B cell (primary cell): ENCODE results near the gene CCDC88B. TPM values are rescaled to one million over a fixed set of nuclear protein-coding genes. Genes with fewer than 3 reads are reported as not detected.

ENCODE experiments used
- ATAC-seq: fragments of 200-7000 bp; cut with Tn5 transposase; one replicate; pipeline ENCODE4 v1.10.0; 2021; ENCODE audit warnings: low read depth, mild to moderate bottlenecking, moderate number of reproducible peaks, moderate library complexity
- CTCF ChIA-PET: fragments of 350-600 bp; sonication (Branson Sonifier 250); formaldehyde crosslinking; loops from one replicate; lab custom pipeline; 2021; ENCODE audit warnings: antibody characterized with exemption, inconsistent platforms; lab: Charles Lee
- POLR2A ChIA-PET: fragments of 350-600 bp; sonication (Branson Sonifier 250); formaldehyde crosslinking; loops from one replicate; lab custom pipeline; 2021; ENCODE audit warnings: antibody characterized with exemption; lab: Charles Lee
- DNase-seq: peaks from one replicate; pipeline ENCODE4 v3.0.0; 2013
- H2AFZ ChIP-seq: 2 replicates; pipeline ENCODE4 v1.6.1; 2012; ENCODE audit warnings: mild to moderate bottlenecking, low read depth, low read length; ENCODE audit not compliant: insufficient read depth, poor library complexity, severe bottlenecking
- H3K27ac ChIP-seq, 2 donors: 1 replicate in 1 of 2; 2 replicates in 1 of 2; pipeline ENCODE4 v1.5.1; 2012 to 2013; ENCODE audit warnings: low read length in 2 of 2, mild to moderate bottlenecking in 2 of 2, moderate library complexity in 1 of 2
- H3K27me3 ChIP-seq, 4 experiments: fragments of 200-600 bp in 1 of 4; sonication (generic) in 1 of 4; replicated peaks in 1 of 4; 1 replicate in 2 of 4; 2 replicates in 2 of 4; pipeline versions ENCODE4 v1.6.1 to v1.7.0; 2013 to 2016; ENCODE audit warnings: low read length in 3 of 4, mild to moderate bottlenecking in 2 of 4, mixed read lengths in 1 of 4, moderate library complexity in 1 of 4; ENCODE audit not compliant: insufficient read depth in 4 of 4, control insufficient read depth in 3 of 4; ENCODE audit errors: control extremely low read depth in 1 of 4
- H3K36me3 ChIP-seq, 2 experiments: replicated peaks in 1 of 2; 1 replicate in 1 of 2; 2 replicates in 1 of 2; pipeline versions ENCODE4 v1.6.1 to v1.7.1; 2013; ENCODE audit warnings: low read length in 1 of 2; ENCODE audit not compliant: insufficient read depth in 2 of 2, control insufficient read depth in 1 of 2; ENCODE audit errors: control extremely low read depth in 1 of 2, extremely low read depth in 1 of 2
- H3K4me1 ChIP-seq, 2 donors: fragments of 200-600 bp in 1 of 2; sonication (generic) in 1 of 2; 1 replicate in 1 of 2; 2 replicates in 1 of 2; pipeline versions ENCODE4 v1.5.1 to v1.6.1; 2013 to 2017; ENCODE audit warnings: low read length in 2 of 2; ENCODE audit not compliant: control insufficient read depth in 2 of 2, insufficient read depth in 2 of 2
- H3K4me2 ChIP-seq: replicated peaks from 2 replicates; pipeline ENCODE3; 2012; ENCODE audit warnings: mild to moderate bottlenecking, low read depth, low read length; ENCODE audit not compliant: poor library complexity, severe bottlenecking
- H3K4me3 ChIP-seq, 5 experiments: fragments of 200-600 bp in 1 of 5; sonication (generic) in 1 of 5; 1 replicate in 3 of 5; 2 replicates in 2 of 5; pipeline versions ENCODE4 v1.5.1 to v1.7.0; 2011 to 2016; ENCODE audit warnings: low read length in 4 of 5, mild to moderate bottlenecking in 4 of 5, low read depth in 2 of 5, control low read depth in 1 of 5, moderate library complexity in 1 of 5; ENCODE audit not compliant: insufficient read depth in 1 of 5; ENCODE audit errors: control extremely low read depth in 1 of 5, extremely low read depth in 1 of 5
- H3K79me2 ChIP-seq: fragments of 200-600 bp; sonication (generic); one replicate; pipeline ENCODE4 v1.6.0; 2016; ENCODE audit warnings: low read length; ENCODE audit not compliant: control insufficient read depth, insufficient read depth
- H3K9ac ChIP-seq: fragments of 200-600 bp; sonication (generic); 2 replicates; pipeline ENCODE4 v1.6.1; 2017; ENCODE audit warnings: mild to moderate bottlenecking, low read length, moderate library complexity
- H3K9me3 ChIP-seq, 3 donors: one replicate each; pipeline versions ENCODE4 v1.6.1 to v1.7.1; 2013; ENCODE audit warnings: low read length in 2 of 3; ENCODE audit not compliant: control insufficient read depth in 2 of 3, insufficient read depth in 1 of 3; ENCODE audit errors: control extremely low read depth in 1 of 3
- H4K20me1 ChIP-seq: 2 replicates; pipeline ENCODE4 v1.6.0; 2012; ENCODE audit warnings: mild to moderate bottlenecking, low read length; ENCODE audit not compliant: insufficient read depth, control insufficient read depth, poor library complexity, severe bottlenecking
- H3K27ac Mint-ChIP-seq: one replicate; pipeline ENCODE4 v1.8.0; 2021; ENCODE audit warnings: mixed read lengths
- H3K27me3 Mint-ChIP-seq: one replicate; pipeline ENCODE4 v1.8.0; 2021; ENCODE audit warnings: mixed read lengths
- H3K4me1 Mint-ChIP-seq: one replicate; pipeline ENCODE4 v1.8.0; 2021; ENCODE audit warnings: mixed read lengths
- H3K4me3 Mint-ChIP-seq: one replicate; pipeline ENCODE4 v1.8.0; 2021; ENCODE audit warnings: mixed read lengths
- H3K9me3 Mint-ChIP-seq: one replicate; pipeline ENCODE4 v1.8.0; 2022; ENCODE audit warnings: mixed read lengths; ENCODE audit not compliant: insufficient read depth
- CTCF ChIP-seq: fragments of 200-600 bp; IDR thresholded peaks from one replicate; pipeline ENCODE4 v1.8.0; 2022; ENCODE audit warnings: antibody characterized with exemption, mild to moderate bottlenecking
- EZH2 ChIP-seq: IDR thresholded peaks from 2 replicates; pipeline ENCODE4 v1.6.1; 2012; ENCODE audit warnings: borderline replicate concordance, low read depth, mild to moderate bottlenecking, moderate library complexity, low read length; ENCODE audit not compliant: insufficient read depth, poor library complexity, severe bottlenecking
- WGBS: methylation state at CpG from one replicate; pipeline ENCODE4 v1.1.5; 2013; ENCODE audit warnings: missing lambda C conversion rate; ENCODE audit not compliant: insufficient coverage; 5-methylcytosine and 5-hydroxymethylcytosine counted together
- intact Hi-C: fragments of 100-400 bp; cut with micrococcal nuclease; formaldehyde crosslinking; loops from one replicate; pipeline ENCODE4 v1.10.0; 2022
- polyA plus RNA-seq: library from polyadenylated mRNA; depleted of rRNA; stranded (reverse); fragments of >200 nt; gene quantifications from 2 replicates; pipeline ENCODE4 v1.2.3, GENCODE V29; 2012
- total RNA-seq, 2 donors: library from RNA; stranded (reverse); fragments of 120-200 nt in 1 of 2; gene quantifications; 1 replicate in 1 of 2; 2 replicates in 1 of 2; pipeline versions ENCODE4 v1.2.3 to v1.2.4, GENCODE V29; 2013 to 2022

CCDC88B gene
- total and polyA plus RNA-seq, 2 donors (not counting 1 experiment from before 2014, with no cell fraction given): 172 to 208 TPM

- Mint-ChIP-seq H3K4me3 (no peak overlapping the region), H3K9me3 (no peaks in the 10 kb centered on the region), H3K4me1 (peaks cover 18% of the 10 kb centered on the region), H3K27me3 (no peaks in the 10 kb centered on the region), H3K27ac (no peak overlapping the region)
- DNase-seq (no peak), ATAC-seq (no peak)
- Histone ChIP-seq H2AFZ (no peak overlapping the region), H3K4me3 (no peak overlapping the region), H3K27ac (no peak overlapping the region), H3K79me2 (peaks cover 11% of the 10 kb centered on the region), H3K36me3 (peaks cover 2 to 26% of the 10 kb centered on the region in 2 experiments), H4K20me1 (peaks cover 30% of the 10 kb centered on the region), H3K9ac (no peak overlapping the region), H3K4me2 (no peak overlapping the region), H3K4me1 (peaks cover 11 to 30% of the 10 kb centered on the region in 2 donors), H3K27me3 (no peaks in the 10 kb centered on the region), H3K9me3 (no peaks in the 10 kb centered on the region)
- POLR2A ChIA-PET: interaction anchor here (0.5 to 2.8 kb wide), 3 partner anchors 37 to 1736 kb away, joined by 5 to 16 read pairs (median 6); partner anchors contain the start of genes PRDX5 and TRMT112
- intact Hi-C loops: no loop called here
- no peak for TF ChIP-seq CTCF
- TF ChIP-seq EZH2: no peak
- WGBS: 96% methylated on average over 12 of the region's 20 CpGs
- CTCF ChIA-PET: interaction anchor here (1.1 to 10.2 kb wide), 10 partner anchors 9 to 1691 kb away, joined by 3 to 188 read pairs (median 12); partner anchors contain the start of genes CCDC88B, ESRRA, PRDX5 and TRMT112
These were observed 13.9 kb downstream of the CCDC88B start for GRCh38 chr11:64353715-64354506.
